Measurements from ENCODE around the gene MCCC2. TPM values are rescaled to one million over a fixed set of nuclear protein-coding genes. Genes with fewer than 3 reads are reported as not detected.

MCCC2 gene
- polyA plus RNA-seq, 2 of the 4 experiments (the other 2 are of a cell fraction) = 49.4 to 88.4 TPM

- H3K4me2 ChIP-seq = peak overlapping the region; percentile 49
- POLR2A ChIA-PET = interaction anchor here (2.1 kb wide), 1 partner anchor 14 kb away, joined by 10 read pairs; the partner anchor contains the start of gene MCCC2
- H3K27ac ChIP-seq = peak overlapping the region; percentile 31 to 71; a peak in 5 of 6 replicates
- no peaks in the 10 kb centered on the region for H3K9me3 ChIP-seq
- H3K4me1 ChIP-seq = peaks cover 29% of the 10 kb centered on the region
- H3K4me3 ChIP-seq = no peak overlapping the region
- CTCF ChIA-PET = interaction anchor here (0.6 to 2.1 kb wide), 18 partner anchors 9 to 188 kb away, joined by 3 to 28 read pairs (median 4); partner anchors contain the start of gene MCCC2
- ATAC-seq = peak; percentile 98
- no peak for FAIRE-seq
- 18% methylated on average over 6 of the region's 6 CpGs for WGBS (ENCODE audit: missing lambda C conversion rate)
- DNase-seq (ENCODE audit: low read depth in 1 of 2, low spot score in 1 of 2) = peak; percentile 75 to 80
- TF ChIP-seq HMGXB4 (CRISPR knock-in tag; IDR thresholded peaks at IDR 0.05; ENCODE audit: borderline replicate concordance) = no peak
- no peak for TF ChIP-seq TFCP2L1 (CRISPR knock-in tag; IDR thresholded peaks at IDR 0.05)
- no peak for TF ChIP-seq KDM5A (IDR thresholded peaks at IDR 0.05)
- TF ChIP-seq CHD4 (IDR thresholded peaks at IDR 0.05; ENCODE audit: borderline replicate concordance) = no peak
- TF ChIP-seq E2F6 (IDR thresholded peaks at IDR 0.05; ENCODE audit: borderline replicate concordance, low read depth) = no peak
- TF ChIP-seq JUN (IDR thresholded peaks at IDR 0.05) = peak in 1 of 2 experiments; percentile 73; a peak in 3 of 5 replicates
- no peak for TF ChIP-seq HDAC2 (IDR thresholded peaks at IDR 0.05)
- TF ChIP-seq CHD2 (IDR thresholded peaks at IDR 0.05; ENCODE audit: low read length, partially characterized antibody) = no peak
- peak in 1 of 2 experiments; percentile 37; a peak in 1 of 4 replicates for TF ChIP-seq CEBPB (IDR thresholded peaks at IDR 0.05)
- no peak for TF ChIP-seq BHLHE40 (IDR thresholded peaks at IDR 0.05; ENCODE audit: low read depth, low read length)
- TF ChIP-seq FOSL2 (IDR thresholded peaks at IDR 0.05) = peak; percentile 83
- TF ChIP-seq FOSL2 (CRISPR knock-in tag; IDR thresholded peaks at IDR 0.05) = peak; percentile 84
- 0 out of 2 replicates have a peak, but pooled peaks have one; percentile 34 for TF ChIP-seq PBX3 (IDR thresholded peaks at IDR 0.05)
- TF ChIP-seq JUNB (IDR thresholded peaks at IDR 0.05) = peak; percentile 89
- no peak for TF ChIP-seq POLR2A (IDR thresholded peaks at IDR 0.05; ENCODE audit: low read length)
- TF ChIP-seq HOXA7 (CRISPR knock-in tag; IDR thresholded peaks at IDR 0.05) = no peak
- TF ChIP-seq USF2 (IDR thresholded peaks at IDR 0.05) = no peak
- no peak for TF ChIP-seq NPAS2 (CRISPR knock-in tag; IDR thresholded peaks at IDR 0.05; ENCODE audit: borderline replicate concordance)
- no peak for TF ChIP-seq HES2 (IDR thresholded peaks at IDR 0.05)
- no peak for TF ChIP-seq TP53 (CRISPR knock-in tag; IDR thresholded peaks at IDR 0.05)
- TF ChIP-seq ZC3H11A (IDR thresholded peaks at IDR 0.05) = no peak
- TF ChIP-seq CTCF (IDR thresholded peaks at IDR 0.05) = peak; percentile 69
- 0 out of 5 replicates have a peak, but pooled peaks of 1 of the 2 experiments have one; percentile 17 for TF ChIP-seq EP300 (IDR thresholded peaks at IDR 0.05)
- TF ChIP-seq HOXB13 (CRISPR knock-in tag; IDR thresholded peaks at IDR 0.05; ENCODE audit: low read depth) = no peak
- TF ChIP-seq CBX8 (IDR thresholded peaks at IDR 0.05) = no peak
- TF ChIP-seq EHF (CRISPR knock-in tag; IDR thresholded peaks at IDR 0.05) = no peak
- TF ChIP-seq ELK1 (IDR thresholded peaks at IDR 0.05; ENCODE audit: low read depth, low read length) = no peak
- no peak for TF ChIP-seq RNF2 (IDR thresholded peaks at IDR 0.05; ENCODE audit: borderline replicate concordance, low read depth)
- no peak for TF ChIP-seq ZNF302 (CRISPR knock-in tag; IDR thresholded peaks at IDR 0.05)
- TF ChIP-seq MAFK (IDR thresholded peaks at IDR 0.05; ENCODE audit: partially characterized antibody) = no peak
- TF ChIP-seq MAX (IDR thresholded peaks at IDR 0.05) = peak; percentile 36; the same call in 1 of the 2 replicates
- peak; percentile 26 to 31 for TF ChIP-seq RAD21 (conservative IDR thresholded peaks at IDR 0.05 in 1 of 2, IDR thresholded peaks at IDR 0.05 in 1 of 2)
- no peak for TF ChIP-seq FOSB (CRISPR knock-in tag; IDR thresholded peaks at IDR 0.05)
- no peak for TF ChIP-seq RFX5 (IDR thresholded peaks at IDR 0.05)
These were observed 14.3 kb downstream of the MCCC2 start for GRCh38 chr5:71601222-71602026.
